ENCODE measurements around the gene LETMD1. TPM values are rescaled to one million over a fixed set of nuclear protein-coding genes. Genes with fewer than 3 reads are reported as not detected.

LETMD1 gene
- total RNA-seq, 1 donor from 2014 or later = 37.1 TPM

GRCh38 chr12:51108136-51108535, 60.0 kb downstream of the LETMD1 start:
- no peak overlapping the region for H3K4me3 Mint-ChIP-seq (ENCODE audit: unreplicated experiment)
- no peak for DNase-seq
- TF ChIP-seq, protein P1, sequence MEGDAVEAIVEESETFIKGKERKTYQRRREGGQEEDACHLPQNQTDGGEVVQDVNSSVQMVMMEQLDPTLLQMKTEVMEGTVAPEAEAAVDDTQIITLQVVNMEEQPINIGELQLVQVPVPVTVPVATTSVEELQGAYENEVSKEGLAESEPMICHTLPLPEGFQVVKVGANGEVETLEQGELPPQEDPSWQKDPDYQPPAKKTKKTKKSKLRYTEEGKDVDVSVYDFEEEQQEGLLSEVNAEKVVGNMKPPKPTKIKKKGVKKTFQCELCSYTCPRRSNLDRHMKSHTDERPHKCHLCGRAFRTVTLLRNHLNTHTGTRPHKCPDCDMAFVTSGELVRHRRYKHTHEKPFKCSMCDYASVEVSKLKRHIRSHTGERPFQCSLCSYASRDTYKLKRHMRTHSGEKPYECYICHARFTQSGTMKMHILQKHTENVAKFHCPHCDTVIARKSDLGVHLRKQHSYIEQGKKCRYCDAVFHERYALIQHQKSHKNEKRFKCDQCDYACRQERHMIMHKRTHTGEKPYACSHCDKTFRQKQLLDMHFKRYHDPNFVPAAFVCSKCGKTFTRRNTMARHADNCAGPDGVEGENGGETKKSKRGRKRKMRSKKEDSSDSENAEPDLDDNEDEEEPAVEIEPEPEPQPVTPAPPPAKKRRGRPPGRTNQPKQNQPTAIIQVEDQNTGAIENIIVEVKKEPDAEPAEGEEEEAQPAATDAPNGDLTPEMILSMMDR (IDR thresholded peaks at IDR 0.05; ENCODE audit: partially characterized antibody, unreplicated experiment) = no peak
- no peaks in the 10 kb centered on the region for H3K36me3 Mint-ChIP-seq (ENCODE audit: unreplicated experiment)
- H3K4me1 Mint-ChIP-seq (ENCODE audit: low read depth, unreplicated experiment) = no peaks in the 10 kb centered on the region
- H3K27me3 Mint-ChIP-seq (ENCODE audit: unreplicated experiment) = peaks cover 2% of the 10 kb centered on the region
- no peaks in the 10 kb centered on the region for H3K9me3 Mint-ChIP-seq (ENCODE audit: unreplicated experiment)
- H3K27ac Mint-ChIP-seq (ENCODE audit: unreplicated experiment) = no peak overlapping the region

Other genes with a start within 250 kb of the LETMD1 start
- gene TMPRSS12, start 205.4 kb upstream of the LETMD1 start, total RNA-seq (ENCODE audit: unreplicated experiment) = not detected
- not detected for gene HIGD1C, start 95.8 kb upstream of the LETMD1 start, total RNA-seq (ENCODE audit: unreplicated experiment)
- 41.1 TPM for gene SLC11A2, start 21.9 kb upstream of the LETMD1 start, total RNA-seq (ENCODE audit: unreplicated experiment)
- 90.6 TPM for gene CSRNP2, start 35.3 kb downstream of the LETMD1 start, total RNA-seq (ENCODE audit: unreplicated experiment)
- gene TFCP2, start 124.8 kb downstream of the LETMD1 start, total RNA-seq (ENCODE audit: unreplicated experiment) = 21.7 TPM
- gene POU6F1, start 169.7 kb downstream of the LETMD1 start, total RNA-seq (ENCODE audit: unreplicated experiment) = 6.0 TPM
- 31.9 TPM for gene DAZAP2, start 190.5 kb downstream of the LETMD1 start, total RNA-seq (ENCODE audit: unreplicated experiment)
- gene SMAGP, start 222.1 kb downstream of the LETMD1 start, total RNA-seq (ENCODE audit: unreplicated experiment) = not detected